SK-N-SH treated with all-trans-retinoic acid at 6 μM for 48 hours (cell line): ENCODE data around the gene A1BG.

Experiments used
- ATAC-seq: fragments of 200-7000 bp; cut with Tn5 transposase; 3 replicates; pipeline ENCODE4 v1.9.1; 2020; ENCODE audit warnings: mild to moderate bottlenecking, moderate library complexity
- ARNTL ChIP-seq: fragments of 450-650 bp; formaldehyde crosslinking; IDR thresholded peaks from 2 replicates; pipeline ENCODE4 v1.5.0; 2020; ENCODE audit warnings: low read depth, mild to moderate bottlenecking, moderate library complexity, borderline replicate concordance
- BACH2 ChIP-seq: fragments of 250-450 bp; sonication (Bioruptor Pico); IDR thresholded peaks from 2 replicates; pipeline ENCODE4 v1.9.0; 2021; ENCODE audit warnings: mild to moderate bottlenecking, borderline replicate concordance
- CREB5 ChIP-seq: fragments of 250-450 bp; sonication (Bioruptor Pico); IDR thresholded peaks from 2 replicates; pipeline ENCODE4 v1.5.1; 2020; ENCODE audit warnings: low read depth, mild to moderate bottlenecking, moderate library complexity
- CSDC2 ChIP-seq: fragments of 250-450 bp; sonication (Bioruptor Pico); IDR thresholded peaks from 2 replicates; pipeline ENCODE4 v1.5.0; 2020; ENCODE audit warnings: mild to moderate bottlenecking, moderate library complexity
- ESRRG ChIP-seq: fragments of 250-450 bp; sonication (Bioruptor Pico); IDR thresholded peaks from 2 replicates; pipeline ENCODE4 v1.6.1; 2021; ENCODE audit warnings: mild to moderate bottlenecking
- GLIS3 ChIP-seq: fragments of 250-450 bp; sonication (Bioruptor Pico); IDR thresholded peaks from 2 replicates; pipeline ENCODE4 v1.5.0; 2020; ENCODE audit warnings: mild to moderate bottlenecking, moderate library complexity
- ISL1 ChIP-seq: fragments of 250-450 bp; sonication (Bioruptor Pico); IDR thresholded peaks from 2 replicates; pipeline ENCODE4 v2.1.2; 2022; ENCODE audit warnings: mild to moderate bottlenecking, moderate library complexity
- OSR1 ChIP-seq: fragments of 250-450 bp; sonication (Bioruptor Pico); IDR thresholded peaks from 2 replicates; pipeline ENCODE4 v1.8.0; 2022; ENCODE audit warnings: moderate library complexity, mild to moderate bottlenecking, inconsistent platforms
- PATZ1 ChIP-seq: fragments of 250-450 bp; sonication (Bioruptor Pico); IDR thresholded peaks from 2 replicates; pipeline ENCODE4 v1.8.0; 2020; ENCODE audit warnings: mild to moderate bottlenecking, moderate library complexity, borderline replicate concordance
- POU6F1 ChIP-seq: fragments of 250-450 bp; sonication (Bioruptor Pico); IDR thresholded peaks from 2 replicates; pipeline ENCODE4 v1.8.0; 2021; ENCODE audit warnings: low read depth, mild to moderate bottlenecking, moderate library complexity, borderline replicate concordance
- PPARA ChIP-seq: fragments of 250-450 bp; sonication (Bioruptor Pico); IDR thresholded peaks from 2 replicates; pipeline ENCODE4 v1.5.0; 2020; ENCODE audit warnings: mild to moderate bottlenecking, borderline replicate concordance
- RARB ChIP-seq: fragments of 250-450 bp; sonication (Bioruptor Pico); IDR thresholded peaks from 2 replicates; pipeline ENCODE4 v1.8.0; 2021; ENCODE audit warnings: mild to moderate bottlenecking, moderate library complexity
- SNAI2 ChIP-seq: fragments of 250-450 bp; sonication (Bioruptor Pico); IDR thresholded peaks from 2 replicates; pipeline ENCODE4 v1.5.0; 2020; ENCODE audit warnings: mild to moderate bottlenecking, moderate library complexity
- TCF4 ChIP-seq: fragments of 250-450 bp; sonication (Bioruptor Pico); IDR thresholded peaks from 2 replicates; pipeline ENCODE4 v1.8.0; 2021; ENCODE audit warnings: mild to moderate bottlenecking, moderate library complexity, borderline replicate concordance
- ZC3H10 ChIP-seq: fragments of 250-450 bp; sonication (Bioruptor Pico); IDR thresholded peaks from 2 replicates; pipeline ENCODE4 v1.5.1; 2021; ENCODE audit warnings: mild to moderate bottlenecking, moderate library complexity
- ZFP3 ChIP-seq: fragments of 250-450 bp; sonication (Bioruptor Pico); IDR thresholded peaks from 2 replicates; pipeline ENCODE4 v1.5.0; 2020; ENCODE audit warnings: mild to moderate bottlenecking, moderate library complexity
- ZFP30 ChIP-seq: fragments of 450-650 bp; formaldehyde crosslinking; IDR thresholded peaks from 2 replicates; pipeline ENCODE4 v1.5.0; 2022; ENCODE audit warnings: mild to moderate bottlenecking, moderate library complexity
- ZNF565 ChIP-seq: fragments of 450-650 bp; formaldehyde crosslinking; conservative IDR thresholded peaks from 2 replicates; pipeline ENCODE4 v1.5.0; 2020; ENCODE audit warnings: low read depth, mild to moderate bottlenecking, moderate library complexity
- ZNF70 ChIP-seq: fragments of 450-650 bp; formaldehyde crosslinking; IDR thresholded peaks from 2 replicates; pipeline ENCODE4 v1.5.0; 2020; ENCODE audit warnings: mild to moderate bottlenecking, moderate library complexity
- ZNF8 ChIP-seq: fragments of 450-650 bp; formaldehyde crosslinking; IDR thresholded peaks from 2 replicates; pipeline ENCODE4 v1.5.0; 2020; ENCODE audit warnings: mild to moderate bottlenecking, moderate library complexity

Gene A1BG

GRCh38 chr19:58372311-58373133 is 19.2 kb upstream of the A1BG start:
- no peak for ATAC-seq
- TF ChIP-seq TCF4 (no peak), GLIS3 (CRISPR knock-in tag) (no peak), ZNF565 (CRISPR knock-in tag) (no peak), ISL1 (CRISPR knock-in tag) (no peak), ARNTL (no peak), ZC3H10 (no peak), ZNF8 (CRISPR knock-in tag) (no peak)
- TF ChIP-seq, all 23 proteins: peak for 0

GRCh38 chr19:58368561-58369360 is 15.5 kb upstream of the A1BG start:
- TF ChIP-seq ARNTL (no peak), CREB5 (no peak), OSR1 (CRISPR knock-in tag) (no peak), ESRRG (CRISPR knock-in tag) (no peak), ZNF565 (CRISPR knock-in tag) (no peak), ISL1 (CRISPR knock-in tag) (no peak), ZFP30 (CRISPR knock-in tag) (no peak), BACH2 (CRISPR knock-in tag) (no peak), ZNF70 (CRISPR knock-in tag) (no peak), PPARA (no peak)
- TF ChIP-seq, all 23 proteins: peak for 0
- ATAC-seq = no peak

- TF ChIP-seq TCF4 (no peak), RARB (CRISPR knock-in tag) (no peak), PPARA (no peak), ZNF8 (CRISPR knock-in tag) (no peak)
- no peak for ATAC-seq
These were observed 14.6 kb upstream of the A1BG start for GRCh38 chr19:58367698-58368454.

GRCh38 chr19:58366585-58367430 is 13.5 kb upstream of the A1BG start:
- ATAC-seq = no peak
- TF ChIP-seq ISL1 (CRISPR knock-in tag) (no peak), CREB5 (no peak), BACH2 (CRISPR knock-in tag) (no peak), ZNF565 (CRISPR knock-in tag) (no peak), ZNF70 (CRISPR knock-in tag) (no peak), SNAI2 (no peak), POU6F1 (no peak), GLIS3 (CRISPR knock-in tag) (no peak), PATZ1 (CRISPR knock-in tag) (no peak), PPARA (no peak), OSR1 (CRISPR knock-in tag) (no peak), RARB (CRISPR knock-in tag) (no peak), ZFP3 (CRISPR knock-in tag) (no peak), ZNF8 (CRISPR knock-in tag) (no peak), CSDC2 (CRISPR knock-in tag) (no peak), TCF4 (no peak), ESRRG (CRISPR knock-in tag) (no peak)
- TF ChIP-seq, all 23 proteins: peak for 0
